Neutrophil (primary cell): ENCODE data around the gene ARHGDIA.

ENCODE experiments used
- H3K27ac ChIP-seq: fragments of 200-600 bp; sonication (generic); 2 replicates; pipeline ENCODE4 v1.5.1; 2016; ENCODE audit warnings: mild to moderate bottlenecking, moderate library complexity
- H3K27me3 ChIP-seq: fragments of 200-600 bp; sonication (generic); 2 replicates; pipeline ENCODE4 v1.6.0; 2016; ENCODE audit warnings: mild to moderate bottlenecking
- H3K36me3 ChIP-seq: fragments of 200-600 bp; sonication (generic); 2 replicates; pipeline ENCODE4 v1.5.1; 2017
- H3K4me1 ChIP-seq, 2 experiments: fragments of 200-600 bp in 1 of 2; sonication (generic) in 1 of 2; 1 replicate in 1 of 2; 2 replicates in 1 of 2; pipeline versions ENCODE4 v1.5.1 to v1.6.1; 2013 to 2016; ENCODE audit warnings: low read depth in 1 of 2, low read length in 1 of 2, mild to moderate bottlenecking in 1 of 2, moderate library complexity in 1 of 2; ENCODE audit not compliant: control insufficient read depth in 1 of 2, insufficient read depth in 1 of 2
- H3K4me3 ChIP-seq, 2 experiments: fragments of 200-600 bp in 1 of 2; sonication (generic) in 1 of 2; 1 replicate in 1 of 2; 2 replicates in 1 of 2; pipeline ENCODE4 v1.5.1; 2013 to 2016; ENCODE audit warnings: low read depth in 1 of 2, low read length in 1 of 2, mild to moderate bottlenecking in 1 of 2, moderate library complexity in 1 of 2
- H3K9me3 ChIP-seq: fragments of 200-600 bp; sonication (generic); 2 replicates; pipeline ENCODE4 v1.5.1; 2016
- CTCF ChIP-seq: fragments of 200-600 bp; sonication (generic); IDR thresholded peaks from 2 replicates; pipeline ENCODE4 v1.5.1; 2016; ENCODE audit warnings: antibody characterized with exemption

The ARHGDIA gene

GRCh38 chr17:81844327-81844851 lies 26.7 kb downstream of the ARHGDIA start:
- Histone ChIP-seq H3K27ac (no peak overlapping the region), H3K36me3 (peaks cover 67% of the 10 kb centered on the region)
- TF ChIP-seq CTCF: no peak

GRCh38 chr17:81843713-81844326 lies 27.3 kb downstream of the ARHGDIA start:
- Histone ChIP-seq H3K9me3 (no peaks in the 10 kb centered on the region), H3K27ac (peak overlapping the region; percentile 33), H3K4me1 (peaks cover 26 to 37% of the 10 kb centered on the region in 2 experiments), H3K27me3 (no peaks in the 10 kb centered on the region), H3K36me3 (peaks cover 63% of the 10 kb centered on the region), H3K4me3 (no peak overlapping the region)
- TF ChIP-seq CTCF: no peak

More at GRCh38 chr17:81844327-81844851, 26.7 kb downstream of the ARHGDIA start:
- Histone ChIP-seq H3K4me3 (no peak overlapping the region), H3K27me3 (no peaks in the 10 kb centered on the region), H3K4me1 (peaks cover 21 to 31% of the 10 kb centered on the region in 2 experiments), H3K9me3 (no peaks in the 10 kb centered on the region)

- no peaks in the 10 kb centered on the region for H3K9me3 ChIP-seq
- no peak for TF ChIP-seq CTCF
- H3K4me1 ChIP-seq: peaks cover 35 to 46% of the 10 kb centered on the region in 2 experiments
- H3K27ac ChIP-seq: peak overlapping the region; percentile 33
- no peak overlapping the region for H3K4me3 ChIP-seq
- H3K27me3 ChIP-seq: no peaks in the 10 kb centered on the region
- H3K36me3 ChIP-seq: peaks cover 58% of the 10 kb centered on the region
Observed at GRCh38 chr17:81842725-81843504, 28.2 kb downstream of the ARHGDIA start.

- Histone ChIP-seq H3K27ac (no peak overlapping the region), H3K4me1 (peaks cover 41 to 51% of the 10 kb centered on the region in 2 experiments), H3K9me3 (no peaks in the 10 kb centered on the region), H3K36me3 (peaks cover 53% of the 10 kb centered on the region), H3K4me3 (no peak overlapping the region), H3K27me3 (no peaks in the 10 kb centered on the region)
- TF ChIP-seq CTCF: no peak
Observed at GRCh38 chr17:81842378-81842724, 28.8 kb downstream of the ARHGDIA start.

GRCh38 chr17:81841866-81842265 lies 29.3 kb downstream of the ARHGDIA start:
- Histone ChIP-seq H3K4me1 (peaks cover 46 to 56% of the 10 kb centered on the region in 2 experiments), H3K4me3 (no peak overlapping the region), H3K27me3 (no peaks in the 10 kb centered on the region), H3K36me3 (peaks cover 48% of the 10 kb centered on the region), H3K27ac (no peak overlapping the region), H3K9me3 (no peaks in the 10 kb centered on the region)
- no peak for TF ChIP-seq CTCF
